Choroid plexus epithelial cell (primary cell): ENCODE measurements around the gene FASTK.
A peak's percentile ranks its signal among the peaks of the same experiment; 100 is the strongest.

Experiments used
- DNase-seq: peaks from one replicate; pipeline ENCODE4 v3.0.0-alpha.2; 2010; ENCODE audit warnings: low read depth
- H3K4me3 ChIP-seq: 2 replicates; pipeline ENCODE4 v1.5.1; 2011; ENCODE audit warnings: low read depth, mild to moderate bottlenecking, control low read depth, low read length, moderate library complexity
- TF ChIP-seq, protein P1 (sequence below): conservative IDR thresholded peaks from 2 replicates; pipeline ENCODE4 v1.5.1; 2011; ENCODE audit warnings: low read depth, mild to moderate bottlenecking, control low read depth, inconsistent platforms, low read length, moderate library complexity

FASTK gene

DNA sequence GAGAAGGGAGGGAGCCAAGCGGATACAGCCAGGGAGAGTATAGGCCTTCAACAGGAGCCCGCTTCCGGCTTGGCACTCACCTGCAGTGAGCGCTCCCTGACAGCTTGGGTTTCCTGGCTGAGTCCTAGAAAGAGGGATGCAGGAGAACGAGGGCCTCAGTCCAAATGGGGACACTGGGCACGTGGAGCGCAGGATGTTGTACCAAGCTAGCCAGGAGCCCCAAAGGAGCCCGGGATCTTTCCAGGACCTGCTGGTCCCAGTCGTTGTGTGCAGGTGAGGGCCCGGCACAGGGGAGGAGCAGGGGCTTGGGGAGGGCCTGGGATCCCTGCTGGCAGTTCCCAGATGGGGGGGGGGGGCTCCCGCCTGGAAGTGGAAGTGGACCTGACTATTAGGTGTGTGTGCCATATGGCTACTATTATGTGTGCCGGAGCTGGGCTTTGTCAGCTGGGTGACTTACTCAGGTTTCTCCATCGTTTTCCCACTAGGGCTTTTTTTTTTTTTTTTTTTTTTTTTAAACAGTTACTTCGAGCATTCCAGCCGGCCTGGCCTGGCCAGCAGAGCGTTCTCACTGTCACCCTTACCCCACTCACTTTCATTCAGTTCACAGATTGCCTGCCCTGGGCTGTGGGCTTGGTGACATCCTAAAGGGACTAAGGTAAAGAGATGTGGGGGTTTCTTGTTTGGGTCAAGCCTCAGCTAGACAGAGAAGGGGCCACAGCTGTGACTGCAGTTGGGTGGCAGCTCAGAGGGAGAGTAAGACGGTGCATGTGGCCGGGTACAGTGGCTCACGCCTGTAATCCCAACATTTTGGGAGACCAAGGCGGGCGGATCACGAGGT lies 9.5 kb upstream of the FASTK start:
- no peak overlapping the region for H3K4me3 ChIP-seq
- TF ChIP-seq, protein P1, sequence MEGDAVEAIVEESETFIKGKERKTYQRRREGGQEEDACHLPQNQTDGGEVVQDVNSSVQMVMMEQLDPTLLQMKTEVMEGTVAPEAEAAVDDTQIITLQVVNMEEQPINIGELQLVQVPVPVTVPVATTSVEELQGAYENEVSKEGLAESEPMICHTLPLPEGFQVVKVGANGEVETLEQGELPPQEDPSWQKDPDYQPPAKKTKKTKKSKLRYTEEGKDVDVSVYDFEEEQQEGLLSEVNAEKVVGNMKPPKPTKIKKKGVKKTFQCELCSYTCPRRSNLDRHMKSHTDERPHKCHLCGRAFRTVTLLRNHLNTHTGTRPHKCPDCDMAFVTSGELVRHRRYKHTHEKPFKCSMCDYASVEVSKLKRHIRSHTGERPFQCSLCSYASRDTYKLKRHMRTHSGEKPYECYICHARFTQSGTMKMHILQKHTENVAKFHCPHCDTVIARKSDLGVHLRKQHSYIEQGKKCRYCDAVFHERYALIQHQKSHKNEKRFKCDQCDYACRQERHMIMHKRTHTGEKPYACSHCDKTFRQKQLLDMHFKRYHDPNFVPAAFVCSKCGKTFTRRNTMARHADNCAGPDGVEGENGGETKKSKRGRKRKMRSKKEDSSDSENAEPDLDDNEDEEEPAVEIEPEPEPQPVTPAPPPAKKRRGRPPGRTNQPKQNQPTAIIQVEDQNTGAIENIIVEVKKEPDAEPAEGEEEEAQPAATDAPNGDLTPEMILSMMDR = no peak
- DNase-seq = peak; percentile 30

DNA sequence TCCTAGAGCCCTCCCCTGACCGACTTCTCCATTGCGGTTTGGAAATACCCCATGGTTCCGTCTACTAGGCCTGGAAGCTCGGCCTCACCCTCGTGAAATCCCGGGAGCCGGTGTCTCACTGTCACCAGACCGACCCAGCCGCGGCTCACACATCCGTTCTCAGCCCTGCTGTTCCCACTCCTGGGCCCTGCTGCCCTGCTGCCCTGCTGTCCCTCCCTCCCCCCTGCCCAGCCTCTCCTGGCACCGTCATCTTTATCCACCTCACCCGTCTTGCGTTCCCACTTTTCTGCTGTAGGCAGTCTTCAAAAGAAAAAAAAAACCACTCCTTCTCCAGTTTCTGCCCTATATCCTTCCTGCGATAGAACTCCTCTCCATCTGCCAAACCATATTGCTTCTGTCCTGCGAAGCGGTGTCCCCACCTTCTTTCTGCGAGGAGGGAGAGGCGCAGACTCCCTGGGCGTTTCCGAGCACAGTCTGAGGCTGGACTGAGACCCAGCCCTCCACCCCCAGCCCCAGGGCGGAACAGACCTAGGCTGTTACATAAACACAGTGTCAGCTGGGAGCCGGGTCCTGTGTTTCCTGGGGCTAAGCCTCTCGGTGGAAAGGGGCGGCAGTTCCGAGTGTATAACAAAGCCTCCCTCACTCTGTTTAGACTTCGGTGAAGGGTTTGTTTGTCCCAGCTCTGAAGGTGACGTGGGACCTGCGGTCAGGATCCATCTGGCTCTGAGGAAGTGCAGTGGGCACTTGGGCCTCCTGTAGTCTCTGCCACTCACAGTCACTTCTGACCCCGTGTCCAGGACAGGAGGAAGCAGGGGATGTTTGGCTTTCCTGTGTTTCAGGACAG lies 8.5 kb upstream of the FASTK start:
- peak; percentile 77 for DNase-seq
- TF ChIP-seq, protein P1 = no peak
- peak overlapping the region; percentile 79 for H3K4me3 ChIP-seq

DNA sequence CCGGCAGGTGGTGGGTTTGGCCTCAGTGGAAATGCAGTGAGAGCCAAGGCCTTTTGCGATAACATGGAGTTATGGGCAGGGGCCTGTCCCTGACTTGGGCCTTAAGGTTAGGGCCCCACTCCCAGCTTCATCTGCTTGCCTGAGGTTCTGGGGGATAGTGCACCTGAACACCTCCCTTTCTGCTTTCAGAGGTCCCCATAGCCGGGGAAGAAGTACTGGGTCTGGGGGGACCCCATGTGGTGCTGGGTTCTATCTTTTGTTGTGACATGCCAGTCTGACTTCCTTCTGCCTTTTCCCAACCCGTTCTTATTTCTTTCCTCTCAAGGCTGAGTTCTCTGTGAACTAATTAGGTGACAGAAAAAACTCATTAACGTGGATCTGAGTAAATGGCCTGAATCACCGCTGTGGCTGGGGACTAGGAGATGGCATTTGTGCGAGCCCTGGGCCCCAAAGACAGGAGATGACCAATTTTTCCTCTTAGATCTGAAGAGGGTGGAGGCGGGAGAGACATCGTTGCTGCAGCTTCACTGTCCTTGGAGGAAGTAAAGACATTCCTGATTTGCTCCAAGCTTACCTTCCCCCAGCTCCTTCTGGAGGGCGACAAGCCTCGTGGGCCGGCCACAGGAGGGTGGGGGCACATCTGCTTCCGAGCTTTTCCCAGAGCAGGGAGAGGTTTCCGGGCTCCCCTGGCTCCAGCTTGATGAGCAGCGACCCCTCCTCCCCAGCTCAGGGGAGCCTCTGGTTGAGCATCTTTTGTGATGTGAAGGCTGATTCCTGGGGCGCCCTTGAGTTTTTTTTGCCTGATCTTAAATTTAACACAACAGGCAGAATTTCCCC lies 7.6 kb upstream of the FASTK start:
- peak overlapping the region; percentile 79 for H3K4me3 ChIP-seq
- peak; percentile 33 for DNase-seq
- TF ChIP-seq, protein P1 = no peak

DNA sequence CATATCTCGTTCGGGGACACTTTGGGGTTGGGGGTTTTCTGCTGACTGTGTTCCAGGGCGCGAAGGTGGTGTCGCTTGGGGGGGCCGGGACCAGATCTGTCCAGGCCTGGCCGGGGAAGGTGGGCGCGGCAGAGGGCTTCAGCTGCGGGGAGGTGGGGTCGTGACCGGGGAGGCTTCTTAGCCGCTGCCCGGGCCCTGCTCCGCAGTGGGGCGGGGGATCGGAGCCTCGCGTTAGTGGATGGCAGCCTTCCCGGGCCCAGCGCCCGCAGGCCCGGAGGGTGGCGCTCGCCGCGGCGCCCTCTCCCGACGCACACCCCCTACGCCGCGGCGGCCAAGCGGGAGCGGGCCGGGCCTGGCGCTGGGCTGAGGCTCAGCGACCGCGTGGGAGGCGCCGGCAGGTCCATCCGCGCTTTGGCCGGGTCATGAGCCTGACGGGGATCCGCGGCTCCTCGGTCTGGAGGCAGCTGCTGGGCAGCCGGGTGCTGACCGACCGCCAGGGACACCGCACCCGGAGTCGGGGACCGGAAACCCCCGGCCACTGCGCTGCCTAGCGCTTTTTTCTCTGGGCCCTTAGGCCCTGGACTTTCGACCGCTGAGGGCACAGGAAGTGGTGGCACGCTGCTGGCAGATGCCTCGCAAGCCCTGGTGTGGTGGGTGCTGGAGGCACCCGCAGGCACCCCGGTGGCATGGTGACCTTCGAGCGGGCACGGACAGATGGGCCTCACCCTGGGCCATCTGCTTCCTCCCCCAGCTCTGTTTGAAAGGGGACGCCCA lies 6.8 kb upstream of the FASTK start:
- peak; percentile 50 for DNase-seq
- TF ChIP-seq, protein P1 = peak; percentile 18
- peak overlapping the region; percentile 79 for H3K4me3 ChIP-seq

DNA sequence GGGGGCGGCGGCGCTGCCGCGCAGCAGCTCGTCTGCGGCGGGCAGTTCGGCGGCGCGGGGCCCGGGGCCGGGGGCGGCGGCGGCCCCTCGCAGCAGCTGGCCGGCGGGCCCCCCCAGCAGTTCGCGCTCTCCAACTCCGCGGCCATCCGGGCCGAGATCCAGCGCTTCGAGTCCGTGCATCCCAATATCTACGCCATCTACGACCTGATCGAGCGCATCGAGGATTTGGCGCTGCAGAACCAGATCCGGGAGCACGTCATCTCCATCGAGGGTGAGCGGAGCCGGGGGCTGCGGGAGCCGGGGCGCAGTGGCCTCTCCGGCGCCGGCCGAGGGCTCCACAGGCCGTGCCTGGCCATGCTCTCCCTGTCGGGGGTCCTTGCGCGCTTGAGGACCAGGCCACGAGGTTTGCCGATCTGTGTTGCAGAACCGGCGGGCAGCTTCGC lies 6.2 kb upstream of the FASTK start:
- DNase-seq = peak; percentile 45
- TF ChIP-seq, protein P1 = no peak
- H3K4me3 ChIP-seq = peak overlapping the region; percentile 79
